ENCODE results near the gene TNIP2. TPM values are rescaled to one million over a fixed set of nuclear protein-coding genes. Genes with fewer than 3 reads are reported as not detected.
"Not testable (repeated sequence)": the region's sequence is repeated elsewhere in the genome, so short reads cannot be mapped to it uniquely, and the experiment has no call there.

The TNIP2 gene
- total RNA-seq, 4 donors from 2014 or later: 37.9 to 42.5 (median 40.3) TPM

DNA sequence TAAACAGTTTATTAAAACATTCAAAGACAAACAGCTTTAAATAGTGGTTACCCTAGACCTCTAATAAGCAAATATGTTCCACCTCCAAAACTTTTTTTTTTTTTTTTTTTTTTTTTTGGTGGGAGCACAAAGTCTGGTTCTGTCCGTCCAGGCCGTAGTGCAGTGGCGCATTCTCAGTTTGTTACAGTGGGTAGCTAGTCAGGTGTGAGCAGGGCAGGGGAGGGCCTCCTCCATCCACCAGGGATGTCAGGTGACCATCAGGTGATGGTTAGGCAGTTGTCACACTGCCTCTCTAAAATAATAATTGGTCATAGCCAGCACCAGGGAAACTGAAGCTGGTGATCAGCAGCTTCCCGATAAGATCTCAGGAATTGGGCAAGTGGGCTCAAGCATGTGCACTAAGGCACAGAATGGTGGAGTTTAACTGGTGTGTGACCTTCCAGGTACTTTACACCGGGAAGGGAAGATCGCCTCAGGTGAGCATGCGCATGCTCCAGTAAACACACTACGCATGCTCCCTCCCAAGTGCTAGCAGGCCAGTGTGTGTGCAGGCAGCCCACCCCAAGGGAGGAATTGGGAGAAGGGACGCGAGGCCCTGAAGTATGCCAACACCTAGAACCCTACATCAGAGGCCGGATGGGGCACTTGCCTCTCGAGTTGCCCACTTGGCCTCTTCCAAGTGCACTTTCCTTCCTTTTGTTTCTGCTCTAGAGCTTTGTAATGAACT is 27.2 kb downstream of the TNIP2 start:
- H3K4me3 ChIP-seq (ENCODE audit: low read depth, poor library complexity, severe bottlenecking): no peak overlapping the region
- no peak for DNase-seq (ENCODE audit: low spot score in 2 of 2)
- 93 to 95% methylated on average over 12 of the region's 12 CpGs for WGBS, 2 donors
- intact Hi-C loops (cut with DNase I; ENCODE audit: low total_unique reads): no loop called here
- TF ChIP-seq, protein P1, sequence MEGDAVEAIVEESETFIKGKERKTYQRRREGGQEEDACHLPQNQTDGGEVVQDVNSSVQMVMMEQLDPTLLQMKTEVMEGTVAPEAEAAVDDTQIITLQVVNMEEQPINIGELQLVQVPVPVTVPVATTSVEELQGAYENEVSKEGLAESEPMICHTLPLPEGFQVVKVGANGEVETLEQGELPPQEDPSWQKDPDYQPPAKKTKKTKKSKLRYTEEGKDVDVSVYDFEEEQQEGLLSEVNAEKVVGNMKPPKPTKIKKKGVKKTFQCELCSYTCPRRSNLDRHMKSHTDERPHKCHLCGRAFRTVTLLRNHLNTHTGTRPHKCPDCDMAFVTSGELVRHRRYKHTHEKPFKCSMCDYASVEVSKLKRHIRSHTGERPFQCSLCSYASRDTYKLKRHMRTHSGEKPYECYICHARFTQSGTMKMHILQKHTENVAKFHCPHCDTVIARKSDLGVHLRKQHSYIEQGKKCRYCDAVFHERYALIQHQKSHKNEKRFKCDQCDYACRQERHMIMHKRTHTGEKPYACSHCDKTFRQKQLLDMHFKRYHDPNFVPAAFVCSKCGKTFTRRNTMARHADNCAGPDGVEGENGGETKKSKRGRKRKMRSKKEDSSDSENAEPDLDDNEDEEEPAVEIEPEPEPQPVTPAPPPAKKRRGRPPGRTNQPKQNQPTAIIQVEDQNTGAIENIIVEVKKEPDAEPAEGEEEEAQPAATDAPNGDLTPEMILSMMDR (IDR thresholded peaks at IDR 0.05): no peak
- no peak for TF ChIP-seq POLR2A (IDR thresholded peaks at IDR 0.05)

DNA sequence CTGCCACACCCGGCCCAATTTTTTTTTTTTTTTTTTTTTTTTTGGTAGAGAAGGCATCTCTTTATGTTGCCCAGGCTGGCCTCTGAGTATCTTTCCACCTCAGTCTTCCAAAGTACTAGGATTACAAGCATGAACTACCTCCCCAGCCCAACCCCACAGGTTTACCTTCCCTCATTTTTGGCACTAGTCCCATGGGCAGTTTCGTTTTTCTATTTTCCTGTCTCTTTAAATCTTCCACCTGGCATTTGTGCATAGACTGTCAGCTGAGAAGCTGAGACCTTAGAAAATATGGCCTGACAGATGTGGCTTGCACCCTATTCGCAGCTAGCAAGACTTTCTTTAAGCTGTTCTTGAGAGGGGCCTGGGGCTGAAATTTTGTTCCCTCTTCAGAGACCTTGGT is 27.9 kb downstream of the TNIP2 start:
- 75 to 80% methylated on average over 3 of the region's 3 CpGs for WGBS, 2 donors
- intact Hi-C loops (cut with DNase I; ENCODE audit: low total_unique reads): no loop called here
- TF ChIP-seq POLR2A (IDR thresholded peaks at IDR 0.05): no peak
- TF ChIP-seq, protein P1 (IDR thresholded peaks at IDR 0.05): no peak
- H3K4me3 ChIP-seq (ENCODE audit: low read depth, poor library complexity, severe bottlenecking): no peak overlapping the region
- no peak for DNase-seq (ENCODE audit: low spot score in 2 of 2)

DNA sequence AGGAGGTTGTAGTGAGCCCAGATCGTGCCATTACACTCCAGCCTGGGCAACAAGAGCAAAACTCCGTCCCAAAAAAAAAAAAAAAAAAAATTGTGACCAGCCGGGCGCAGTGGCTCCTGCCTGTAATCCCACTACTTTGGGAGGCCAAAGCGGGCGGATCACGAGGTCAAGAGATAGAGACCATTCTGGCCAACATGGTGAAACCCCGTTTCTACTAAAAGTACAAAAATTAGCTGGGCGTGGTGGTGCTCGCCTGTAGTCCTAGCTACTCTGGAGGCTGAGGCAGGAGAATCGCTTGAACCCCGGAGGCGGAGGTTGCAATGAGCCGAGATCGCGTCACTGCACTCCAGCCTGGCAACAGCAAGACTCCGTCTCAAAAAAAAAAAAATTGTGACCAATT is 29.3 kb downstream of the TNIP2 start:
- H3K4me3 ChIP-seq (ENCODE audit: low read depth, poor library complexity, severe bottlenecking); DNase-seq (ENCODE audit: low spot score in 2 of 2); intact Hi-C loops (cut with DNase I; ENCODE audit: low total_unique reads): not testable (repeated sequence)
- 95 to 97% methylated on average over 17 of the region's 17 CpGs for WGBS, 2 donors

DNA sequence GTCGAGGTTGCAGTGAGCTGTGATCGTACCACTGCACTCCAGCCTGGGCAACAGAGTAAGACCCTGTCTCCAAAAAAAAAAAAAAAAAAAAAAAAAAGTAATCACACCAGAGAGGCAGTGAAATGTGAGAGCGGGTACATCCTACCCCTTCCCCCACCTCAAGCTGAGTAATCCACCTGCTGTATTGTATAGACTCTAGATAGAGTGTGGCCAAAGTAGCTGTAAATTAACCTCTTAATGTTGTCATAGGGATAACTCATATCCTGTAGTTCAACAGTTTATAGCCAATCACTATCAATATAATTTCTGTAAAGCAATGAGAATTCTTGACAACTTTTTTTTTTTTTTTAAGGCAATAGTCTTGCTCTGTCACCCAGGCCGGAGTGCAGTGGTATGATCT is 30.8 kb downstream of the TNIP2 start:
- DNase-seq (ENCODE audit: low spot score in 2 of 2): no peak
- TF ChIP-seq POLR2A (IDR thresholded peaks at IDR 0.05): no peak
- TF ChIP-seq, protein P1 (IDR thresholded peaks at IDR 0.05): no peak
- H3K4me3 ChIP-seq (ENCODE audit: low read depth, poor library complexity, severe bottlenecking): no peak overlapping the region
- intact Hi-C loops (cut with DNase I; ENCODE audit: low total_unique reads): no loop called here
- 88 to 99% methylated on average over 4 of the region's 4 CpGs for WGBS, 2 donors

DNA sequence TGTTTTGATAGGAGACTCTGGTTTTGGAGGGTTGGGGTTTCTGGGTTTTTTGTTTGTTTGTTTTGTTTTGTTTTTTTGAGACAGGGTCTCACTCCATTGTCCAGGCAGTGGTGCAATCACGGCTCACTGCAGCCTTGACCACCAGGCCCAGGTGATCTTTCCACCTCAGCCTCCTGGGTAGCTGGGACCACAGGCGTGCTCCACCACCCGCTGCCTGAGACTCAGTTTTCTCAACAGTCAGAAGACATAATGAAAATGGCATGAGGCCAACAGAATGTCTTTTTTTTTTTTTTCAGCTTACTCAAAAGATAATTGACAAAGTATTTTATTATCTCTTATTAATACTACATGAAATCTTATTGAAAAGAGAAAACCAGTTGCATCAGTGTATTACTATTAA is 32.4 kb downstream of the TNIP2 start:
- no peak overlapping the region for H3K4me3 ChIP-seq (ENCODE audit: low read depth, poor library complexity, severe bottlenecking)
- 89 to 96% methylated on average over 3 of the region's 3 CpGs for WGBS, 2 donors
- no peak for DNase-seq (ENCODE audit: low spot score in 2 of 2)
- intact Hi-C loops (cut with DNase I; ENCODE audit: low total_unique reads): no loop called here
- TF ChIP-seq, protein P1 (IDR thresholded peaks at IDR 0.05): no peak
- no peak for TF ChIP-seq POLR2A (IDR thresholded peaks at IDR 0.05)

DNA sequence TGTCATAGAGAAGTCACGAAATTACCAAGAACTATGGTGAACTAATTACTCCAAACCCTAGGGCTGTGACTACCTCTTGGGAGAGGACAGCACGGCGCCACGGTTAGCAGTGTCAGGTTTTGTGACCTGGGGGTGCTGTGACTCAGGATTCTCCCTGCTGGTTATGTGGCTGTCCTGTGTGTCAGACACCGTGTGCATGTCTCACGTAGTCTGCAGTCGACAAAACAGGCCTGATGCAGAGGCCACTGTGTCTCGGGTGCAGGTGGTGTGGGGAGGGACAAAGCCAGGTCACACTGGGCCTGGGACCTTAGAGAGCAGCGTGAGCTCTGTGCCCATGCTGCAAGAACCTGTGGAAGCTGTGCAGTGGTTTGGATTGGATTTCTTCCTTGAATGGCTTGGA is 34.1 kb downstream of the TNIP2 start:
- intact Hi-C loops (cut with DNase I; ENCODE audit: low total_unique reads): no loop called here
- 88 to 94% methylated on average over 9 of the region's 9 CpGs for WGBS, 2 donors
- H3K4me3 ChIP-seq (ENCODE audit: low read depth, poor library complexity, severe bottlenecking): no peak overlapping the region
- TF ChIP-seq POLR2A (IDR thresholded peaks at IDR 0.05): no peak
- TF ChIP-seq, protein P1 (IDR thresholded peaks at IDR 0.05): no peak
- DNase-seq (ENCODE audit: low spot score in 2 of 2): no peak

Measured in lower leg skin (tissue), 4 donors.